GM18873 (cell line): ENCODE results near the gene DCHS2.

Experiments used
- ATAC-seq: cut with Tn5 transposase; IDR thresholded peaks from one replicate; pipeline ENCODE4 v1.9.1; 2021; ENCODE audit warnings: mild to moderate bottlenecking, moderate library complexity, moderate number of reproducible peaks; ENCODE audit not compliant: unreplicated experiment, low FRiP score

Gene DCHS2

GRCh38 chr4:154329268-154329868, 162.2 kb downstream of the DCHS2 start:
- ATAC-seq = no peak

- no peak for ATAC-seq
Measured at GRCh38 chr4:154328030-154328429, 163.6 kb downstream of the DCHS2 start.

GRCh38 chr4:154320521-154320920, 171.1 kb downstream of the DCHS2 start:
- ATAC-seq = no peak

- no peak for ATAC-seq
Measured at GRCh38 chr4:154319736-154320135, 171.9 kb downstream of the DCHS2 start.

GRCh38 chr4:154317201-154317999, 174.2 kb downstream of the DCHS2 start:
- ATAC-seq = no peak

- ATAC-seq = no peak
Measured at GRCh38 chr4:154315741-154316140, 175.9 kb downstream of the DCHS2 start.

GRCh38 chr4:154314248-154314647, 177.4 kb downstream of the DCHS2 start:
- no peak for ATAC-seq

- no peak for ATAC-seq
Measured at GRCh38 chr4:154313004-154313585, 178.5 kb downstream of the DCHS2 start.

GRCh38 chr4:154312246-154312645, 179.4 kb downstream of the DCHS2 start:
- no peak for ATAC-seq

GRCh38 chr4:154310578-154310977, 181.0 kb downstream of the DCHS2 start:
- ATAC-seq = no peak

GRCh38 chr4:154308207-154308606, 183.4 kb downstream of the DCHS2 start:
- no peak for ATAC-seq

- ATAC-seq = no peak
Measured at GRCh38 chr4:154307451-154307850, 184.1 kb downstream of the DCHS2 start.

- ATAC-seq = no peak
Measured at GRCh38 chr4:154305616-154306015, 186.0 kb downstream of the DCHS2 start.

GRCh38 chr4:154304679-154305078, 186.9 kb downstream of the DCHS2 start:
- ATAC-seq = no peak

GRCh38 chr4:154294652-154295350, 196.8 kb downstream of the DCHS2 start:
- no peak for ATAC-seq

- no peak for ATAC-seq
Measured at GRCh38 chr4:154293427-154293826, 198.2 kb downstream of the DCHS2 start.

GRCh38 chr4:154292589-154292988, 199.0 kb downstream of the DCHS2 start:
- no peak for ATAC-seq

GRCh38 chr4:154277172-154277571, 214.4 kb downstream of the DCHS2 start:
- no peak for ATAC-seq

- ATAC-seq = no peak
Measured at GRCh38 chr4:154276496-154276895, 215.1 kb downstream of the DCHS2 start.

GRCh38 chr4:154254999-154255398, 236.6 kb downstream of the DCHS2 start:
- no peak for ATAC-seq

GRCh38 chr4:154234576-154234975, 257.0 kb downstream of the DCHS2 start:
- ATAC-seq = no peak
